Measurements from ENCODE around the gene LCNL1. TPM values are rescaled to one million over a fixed set of nuclear protein-coding genes. Genes with fewer than 3 reads are reported as not detected.
"Not testable (repeated sequence)": the region's sequence is repeated elsewhere in the genome, so short reads cannot be mapped to it uniquely, and the experiment has no call there.

The LCNL1 gene
- total RNA-seq, 1 donor from 2014 or later: 5.1 TPM

GRCh38 chr9:137030538-137031527, 48.0 kb downstream of the LCNL1 start:
- no peaks in the 10 kb centered on the region for H3K27me3 ChIP-seq
- intact Hi-C loops (cut with DNase I): loop anchor here (5.0 to 10.0 kb wide), 2 partner anchors 86 to 244 kb away; partner anchors contain the start of genes C8G and FBXW5
- H3K36me3 ChIP-seq: no peaks in the 10 kb centered on the region
- TF ChIP-seq, protein P1, sequence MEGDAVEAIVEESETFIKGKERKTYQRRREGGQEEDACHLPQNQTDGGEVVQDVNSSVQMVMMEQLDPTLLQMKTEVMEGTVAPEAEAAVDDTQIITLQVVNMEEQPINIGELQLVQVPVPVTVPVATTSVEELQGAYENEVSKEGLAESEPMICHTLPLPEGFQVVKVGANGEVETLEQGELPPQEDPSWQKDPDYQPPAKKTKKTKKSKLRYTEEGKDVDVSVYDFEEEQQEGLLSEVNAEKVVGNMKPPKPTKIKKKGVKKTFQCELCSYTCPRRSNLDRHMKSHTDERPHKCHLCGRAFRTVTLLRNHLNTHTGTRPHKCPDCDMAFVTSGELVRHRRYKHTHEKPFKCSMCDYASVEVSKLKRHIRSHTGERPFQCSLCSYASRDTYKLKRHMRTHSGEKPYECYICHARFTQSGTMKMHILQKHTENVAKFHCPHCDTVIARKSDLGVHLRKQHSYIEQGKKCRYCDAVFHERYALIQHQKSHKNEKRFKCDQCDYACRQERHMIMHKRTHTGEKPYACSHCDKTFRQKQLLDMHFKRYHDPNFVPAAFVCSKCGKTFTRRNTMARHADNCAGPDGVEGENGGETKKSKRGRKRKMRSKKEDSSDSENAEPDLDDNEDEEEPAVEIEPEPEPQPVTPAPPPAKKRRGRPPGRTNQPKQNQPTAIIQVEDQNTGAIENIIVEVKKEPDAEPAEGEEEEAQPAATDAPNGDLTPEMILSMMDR (IDR thresholded peaks at IDR 0.05): no peak
- H3K9me3 ChIP-seq: no peaks in the 10 kb centered on the region
- peak; percentile 85 for DNase-seq
- peak overlapping the region; percentile 36 for H3K27ac ChIP-seq
- peaks cover 45% of the 10 kb centered on the region for H3K4me1 ChIP-seq
- ATAC-seq: peak; percentile 1
- no peak overlapping the region for H3K4me3 ChIP-seq

GRCh38 chr9:137031904-137032640, 49.3 kb downstream of the LCNL1 start, which contains the start of gene FUT7:
Gene FUT7, minus strand, starts transcription at chr9:137032088. Its CDS starts 97 bp downstream, at chr9:137031991.
- ATAC-seq (no peak), DNase-seq (peak; percentile 71)
- H3K4me3 ChIP-seq: peak within 1 kb of the TSS; percentile 8
- H3K27me3 ChIP-seq: no peaks in the 10 kb centered on the region
- TF ChIP-seq, protein P1 (IDR thresholded peaks at IDR 0.05): no peak
- no peaks in the 10 kb centered on the region for H3K9me3 ChIP-seq
- H3K27ac ChIP-seq: peak within 1 kb of the TSS; percentile 36
- no peaks in the 10 kb centered on the region for H3K36me3 ChIP-seq
- H3K4me1 ChIP-seq: peaks cover 40% of the 10 kb centered on the region
- intact Hi-C loops (cut with DNase I): loop anchor here (5.0 to 10.0 kb wide), 2 partner anchors 87 to 245 kb away; partner anchors contain the start of genes C8G and FBXW5

DNA sequence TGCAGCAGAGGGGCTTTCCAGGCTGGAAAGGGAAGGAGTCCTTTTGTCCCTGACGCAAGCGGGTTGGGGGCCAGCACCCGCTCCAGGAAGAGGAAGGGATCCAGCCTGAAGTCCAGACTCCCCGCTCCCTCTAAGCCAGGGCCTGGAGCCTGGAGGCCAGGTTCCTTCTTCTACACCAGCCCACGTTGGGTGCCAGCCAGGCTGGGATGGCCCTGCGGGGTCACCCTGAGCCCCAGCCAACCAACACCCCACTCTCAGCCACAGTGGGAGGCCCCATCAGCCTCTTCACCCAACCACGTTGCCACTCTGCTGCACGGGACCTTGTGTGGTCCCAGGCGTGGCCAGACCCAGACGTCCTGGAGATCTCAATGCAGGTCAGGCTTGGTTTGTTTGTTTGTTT, 50.1 kb downstream of the LCNL1 start:
- Histone ChIP-seq H3K36me3 (no peaks in the 10 kb centered on the region), H3K4me3 (peak overlapping the region; percentile 21), H3K27me3 (no peaks in the 10 kb centered on the region), H3K9me3 (no peaks in the 10 kb centered on the region), H3K27ac (peak overlapping the region; percentile 36), H3K4me1 (peaks cover 35% of the 10 kb centered on the region)
- ATAC-seq: peak; percentile 39
- peak; percentile 76 for DNase-seq
- TF ChIP-seq, protein P1 (IDR thresholded peaks at IDR 0.05): no peak
- intact Hi-C loops (cut with DNase I): loop anchor here (5.0 to 10.0 kb wide), 2 partner anchors 88 to 246 kb away; partner anchors contain the start of genes C8G and FBXW5

DNA sequence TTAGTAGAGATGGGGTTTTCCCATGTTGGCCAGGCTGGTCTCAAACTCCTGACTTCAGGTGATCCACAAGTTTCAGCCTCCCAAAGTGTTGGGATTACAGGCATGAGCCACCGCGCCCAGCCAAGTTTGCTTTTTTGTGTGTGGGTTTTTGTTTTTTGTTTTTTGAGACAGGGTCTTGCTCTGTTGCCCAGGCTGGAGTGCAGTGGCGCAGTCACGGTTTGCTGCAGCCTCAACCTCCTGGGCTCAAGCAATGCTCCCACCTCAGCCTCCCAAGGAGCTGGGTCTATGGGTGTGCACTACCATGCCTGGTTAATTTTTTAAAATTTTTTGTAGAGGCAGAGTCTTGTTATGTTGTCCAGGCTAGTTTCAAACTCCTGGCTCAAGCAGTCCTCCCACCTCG, 50.7 kb downstream of the LCNL1 start:
- ATAC-seq, H3K27me3 ChIP-seq, H3K27ac ChIP-seq, H3K36me3 ChIP-seq, DNase-seq, H3K9me3 ChIP-seq: not testable (repeated sequence)
- Histone ChIP-seq H3K4me3 (peak overlapping the region; percentile 21), H3K4me1 (peaks cover 33% of the 10 kb centered on the region)
- intact Hi-C loops (cut with DNase I): loop anchor here (5.0 to 10.0 kb wide), 2 partner anchors 89 to 246 kb away; partner anchors contain the start of genes C8G and FBXW5

GRCh38 chr9:137034039-137034708, 51.4 kb downstream of the LCNL1 start:
- intact Hi-C loops (cut with DNase I): loop anchor here (5.0 to 10.0 kb wide), 2 partner anchors 89 to 247 kb away; partner anchors contain the start of genes C8G and FBXW5
- Histone ChIP-seq H3K4me3 (peak overlapping the region; percentile 21), H3K36me3 (no peaks in the 10 kb centered on the region), H3K27me3 (no peaks in the 10 kb centered on the region), H3K4me1 (peaks cover 26% of the 10 kb centered on the region), H3K27ac (no peak overlapping the region), H3K9me3 (no peaks in the 10 kb centered on the region)
- TF ChIP-seq, protein P1 (IDR thresholded peaks at IDR 0.05): no peak
- ATAC-seq (peak; percentile 5), DNase-seq (no peak)
